GM23338 (cell line): ENCODE measurements around the gene ITPRIP. TPM values are rescaled to one million over a fixed set of nuclear protein-coding genes. Genes with fewer than 3 reads are reported as not detected.

ENCODE experiments used
- ATAC-seq: fragments of 200-7000 bp; cut with Tn5 transposase; 3 replicates; pipeline ENCODE4 v1.9.1; 2020
- DNase-seq: peaks from one replicate; pipeline ENCODE4 v3.0.0-alpha.2; 2015; ENCODE audit warnings: low spot score
- H2AFZ ChIP-seq: fragments of 200-600 bp; sonication (generic); 2 replicates; pipeline ENCODE4 v1.8.0; 2016; ENCODE audit warnings: antibody characterized with exemption, mild to moderate bottlenecking, moderate library complexity
- H3F3A ChIP-seq: fragments of 200-600 bp; sonication (generic); replicated peaks from 2 replicates; pipeline ENCODE4 v1.8.0; 2017; ENCODE audit warnings: antibody characterized with exemption, mixed run types, low read depth
- H3K27ac ChIP-seq: fragments of 200-600 bp; sonication (generic); 2 replicates; pipeline ENCODE4 v1.6.1; 2016; ENCODE audit warnings: low read depth
- H3K27me3 ChIP-seq: fragments of 200-600 bp; sonication (generic); 2 replicates; pipeline ENCODE4 v1.8.0; 2016; ENCODE audit warnings: mild to moderate bottlenecking, mixed run types, moderate library complexity; ENCODE audit not compliant: insufficient read depth
- H3K36me3 ChIP-seq: fragments of 200-600 bp; sonication (generic); 2 replicates; pipeline ENCODE4 v1.8.0; 2016; ENCODE audit warnings: mild to moderate bottlenecking; ENCODE audit not compliant: insufficient read depth
- H3K4me1 ChIP-seq: fragments of 200-600 bp; sonication (generic); 2 replicates; pipeline ENCODE4 v1.8.0; 2016; ENCODE audit warnings: mild to moderate bottlenecking, moderate library complexity; ENCODE audit not compliant: insufficient read depth
- H3K4me2 ChIP-seq: fragments of 200-600 bp; sonication (generic); 2 replicates; pipeline ENCODE4 v1.7.1; 2017; ENCODE audit warnings: mixed run types
- H3K4me3 ChIP-seq: fragments of 200-600 bp; sonication (generic); 2 replicates; pipeline ENCODE4 v1.6.1; 2016; ENCODE audit warnings: mixed run types
- H3K79me2 ChIP-seq: fragments of 200-600 bp; sonication (generic); replicated peaks from 2 replicates; pipeline ENCODE4 v1.8.0; 2017; ENCODE audit warnings: mild to moderate bottlenecking; ENCODE audit not compliant: insufficient read depth
- H3K9me2 ChIP-seq: fragments of 200-600 bp; sonication (generic); 2 replicates; pipeline ENCODE4 v1.8.0; 2017; ENCODE audit not compliant: insufficient read depth
- H4K20me1 ChIP-seq: fragments of 200-600 bp; sonication (generic); replicated peaks from 2 replicates; pipeline ENCODE4 v1.8.0; 2017; ENCODE audit warnings: mild to moderate bottlenecking; ENCODE audit not compliant: insufficient read depth
- H3K27ac Mint-ChIP-seq: 2 replicates; pipeline ENCODE4 v1.8.0; 2020; ENCODE audit warnings: inconsistent platforms, mild to moderate bottlenecking, moderate library complexity, mixed read lengths
- H3K27me3 Mint-ChIP-seq: 3 replicates; pipeline ENCODE4 v1.8.0; 2022; ENCODE audit warnings: low read depth, mild to moderate bottlenecking, moderate library complexity, mixed read lengths, inconsistent platforms; ENCODE audit not compliant: insufficient read depth, poor library complexity
- H3K36me3 Mint-ChIP-seq: 3 replicates; pipeline ENCODE4 v1.8.0; 2021; ENCODE audit warnings: low read depth, mild to moderate bottlenecking, inconsistent platforms, moderate library complexity, mixed read lengths
- H3K4me1 Mint-ChIP-seq: 3 replicates; pipeline ENCODE4 v1.8.0; 2020; ENCODE audit warnings: mild to moderate bottlenecking, inconsistent platforms, mixed read lengths
- H3K4me3 Mint-ChIP-seq: 3 replicates; pipeline ENCODE4 v1.8.0; 2021; ENCODE audit warnings: moderate library complexity, mild to moderate bottlenecking, inconsistent platforms, mixed read lengths
- H3K9me3 Mint-ChIP-seq: 3 replicates; pipeline ENCODE4 v1.8.0; 2020; ENCODE audit warnings: moderate library complexity, mild to moderate bottlenecking, inconsistent platforms, mixed read lengths
- CREB1 ChIP-seq: fragments of 250-450 bp; sonication (Bioruptor Pico); IDR thresholded peaks from 2 replicates; pipeline ENCODE4 v1.5.0; 2020; ENCODE audit warnings: low read depth, mild to moderate bottlenecking, moderate library complexity
- EZH2 ChIP-seq: fragments of 200-600 bp; sonication (generic); IDR thresholded peaks from one replicate; pipeline ENCODE4 v1.8.0; 2017; ENCODE audit warnings: antibody characterized with exemption, mild to moderate bottlenecking, low read depth; ENCODE audit not compliant: unreplicated experiment
- EZH2phosphoT487 ChIP-seq: fragments of 200-600 bp; sonication (generic); IDR thresholded peaks from one replicate; pipeline ENCODE4 v1.8.1; 2018; ENCODE audit warnings: antibody characterized with exemption; ENCODE audit not compliant: unreplicated experiment
- JUNB ChIP-seq: IDR thresholded peaks from one replicate; pipeline ENCODE4 v1.6.1; 2016; ENCODE audit warnings: antibody characterized with exemption; ENCODE audit not compliant: unreplicated experiment
- NANOG ChIP-seq: IDR thresholded peaks from 2 replicates; pipeline ENCODE4 v1.6.1; 2016; ENCODE audit warnings: antibody characterized with exemption, borderline replicate concordance
- POLR2AphosphoS5 ChIP-seq: IDR thresholded peaks from 2 replicates; pipeline ENCODE4 v1.6.1; 2016; ENCODE audit warnings: antibody characterized with exemption, low read depth
- STAT1 ChIP-seq: IDR thresholded peaks from one replicate; pipeline ENCODE4 v1.6.1; 2016; ENCODE audit warnings: antibody characterized with exemption; ENCODE audit not compliant: unreplicated experiment
- ZNF114 ChIP-seq: fragments of 250-450 bp; sonication (Bioruptor Pico); IDR thresholded peaks from 2 replicates; pipeline ENCODE4 v1.5.0; 2020; ENCODE audit warnings: mild to moderate bottlenecking, moderate library complexity
- ZNF331 ChIP-seq: fragments of 250-450 bp; sonication (Bioruptor Pico); IDR thresholded peaks from 2 replicates; pipeline ENCODE4 v1.5.0; 2020; ENCODE audit warnings: low read depth, mild to moderate bottlenecking, moderate library complexity
- polyA plus RNA-seq: library from polyadenylated mRNA; unstranded; fragments of >200 nt; fragmentation: Nextera tagmentation; extraction: Ambion mirVana; gene quantifications from 2 replicates; pipeline ENCODE4 v1.2.1, GENCODE V29; 2016
- total RNA-seq: library from RNA; depleted of rRNA; stranded (reverse); fragments of >200 nt; shearing (Covaris generic); gene quantifications from 2 replicates; pipeline ENCODE4 v1.2.3, GENCODE V29; 2014
- TF ChIP-seq, protein P1 (sequence below): fragments of 250-450 bp; sonication (Bioruptor Pico); IDR thresholded peaks from 2 replicates; pipeline ENCODE4 v1.5.0; 2020; ENCODE audit warnings: mild to moderate bottlenecking, moderate library complexity
- TF ChIP-seq, protein P2 (sequence below): IDR thresholded peaks from 2 replicates; pipeline ENCODE4 v1.6.1; 2016; ENCODE audit warnings: antibody characterized with exemption
- TF ChIP-seq, protein P3 (sequence below): IDR thresholded peaks from one replicate; pipeline ENCODE4 v1.6.1; 2018; ENCODE audit warnings: antibody characterized with exemption; ENCODE audit not compliant: unreplicated experiment

ITPRIP gene
- total and polyA plus RNA-seq, 2 experiments from 2014 or later = 6.9 to 15.2 TPM

DNA sequence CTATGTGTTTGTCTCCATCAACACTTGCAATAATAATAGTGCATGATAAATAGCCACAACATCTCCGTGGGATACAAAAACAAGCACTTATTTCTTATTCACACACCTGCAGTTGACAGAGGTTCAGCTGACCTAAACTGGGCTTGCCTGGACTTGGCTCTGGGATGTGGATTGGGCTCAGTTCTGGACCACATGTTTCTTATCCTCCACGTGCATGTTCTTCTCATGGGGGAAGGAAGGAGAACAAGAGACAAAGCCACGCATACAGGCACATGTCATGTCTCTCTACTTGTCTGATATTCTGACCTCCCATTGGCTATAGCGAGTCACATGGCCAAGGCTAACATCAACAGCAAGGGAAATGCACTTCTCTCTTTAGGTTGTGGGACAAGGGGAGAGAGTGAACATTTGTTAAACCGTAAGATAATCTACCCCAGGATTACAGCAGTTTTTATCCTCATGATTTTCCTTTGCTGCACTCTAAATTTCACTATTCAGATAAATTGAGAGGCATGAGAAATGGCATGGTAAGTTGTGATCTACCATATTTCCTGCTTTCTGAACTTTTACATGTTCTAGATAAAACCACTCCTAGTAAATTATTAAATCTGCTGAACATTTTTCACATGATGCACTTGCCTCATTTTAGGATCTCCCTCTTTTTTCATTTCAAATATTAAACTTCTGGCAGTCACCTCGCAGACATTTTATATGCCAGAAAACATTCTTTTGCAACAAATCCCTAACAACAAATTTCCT, 49.0 kb upstream of the ITPRIP start (continued):
- TF ChIP-seq, protein P1, sequence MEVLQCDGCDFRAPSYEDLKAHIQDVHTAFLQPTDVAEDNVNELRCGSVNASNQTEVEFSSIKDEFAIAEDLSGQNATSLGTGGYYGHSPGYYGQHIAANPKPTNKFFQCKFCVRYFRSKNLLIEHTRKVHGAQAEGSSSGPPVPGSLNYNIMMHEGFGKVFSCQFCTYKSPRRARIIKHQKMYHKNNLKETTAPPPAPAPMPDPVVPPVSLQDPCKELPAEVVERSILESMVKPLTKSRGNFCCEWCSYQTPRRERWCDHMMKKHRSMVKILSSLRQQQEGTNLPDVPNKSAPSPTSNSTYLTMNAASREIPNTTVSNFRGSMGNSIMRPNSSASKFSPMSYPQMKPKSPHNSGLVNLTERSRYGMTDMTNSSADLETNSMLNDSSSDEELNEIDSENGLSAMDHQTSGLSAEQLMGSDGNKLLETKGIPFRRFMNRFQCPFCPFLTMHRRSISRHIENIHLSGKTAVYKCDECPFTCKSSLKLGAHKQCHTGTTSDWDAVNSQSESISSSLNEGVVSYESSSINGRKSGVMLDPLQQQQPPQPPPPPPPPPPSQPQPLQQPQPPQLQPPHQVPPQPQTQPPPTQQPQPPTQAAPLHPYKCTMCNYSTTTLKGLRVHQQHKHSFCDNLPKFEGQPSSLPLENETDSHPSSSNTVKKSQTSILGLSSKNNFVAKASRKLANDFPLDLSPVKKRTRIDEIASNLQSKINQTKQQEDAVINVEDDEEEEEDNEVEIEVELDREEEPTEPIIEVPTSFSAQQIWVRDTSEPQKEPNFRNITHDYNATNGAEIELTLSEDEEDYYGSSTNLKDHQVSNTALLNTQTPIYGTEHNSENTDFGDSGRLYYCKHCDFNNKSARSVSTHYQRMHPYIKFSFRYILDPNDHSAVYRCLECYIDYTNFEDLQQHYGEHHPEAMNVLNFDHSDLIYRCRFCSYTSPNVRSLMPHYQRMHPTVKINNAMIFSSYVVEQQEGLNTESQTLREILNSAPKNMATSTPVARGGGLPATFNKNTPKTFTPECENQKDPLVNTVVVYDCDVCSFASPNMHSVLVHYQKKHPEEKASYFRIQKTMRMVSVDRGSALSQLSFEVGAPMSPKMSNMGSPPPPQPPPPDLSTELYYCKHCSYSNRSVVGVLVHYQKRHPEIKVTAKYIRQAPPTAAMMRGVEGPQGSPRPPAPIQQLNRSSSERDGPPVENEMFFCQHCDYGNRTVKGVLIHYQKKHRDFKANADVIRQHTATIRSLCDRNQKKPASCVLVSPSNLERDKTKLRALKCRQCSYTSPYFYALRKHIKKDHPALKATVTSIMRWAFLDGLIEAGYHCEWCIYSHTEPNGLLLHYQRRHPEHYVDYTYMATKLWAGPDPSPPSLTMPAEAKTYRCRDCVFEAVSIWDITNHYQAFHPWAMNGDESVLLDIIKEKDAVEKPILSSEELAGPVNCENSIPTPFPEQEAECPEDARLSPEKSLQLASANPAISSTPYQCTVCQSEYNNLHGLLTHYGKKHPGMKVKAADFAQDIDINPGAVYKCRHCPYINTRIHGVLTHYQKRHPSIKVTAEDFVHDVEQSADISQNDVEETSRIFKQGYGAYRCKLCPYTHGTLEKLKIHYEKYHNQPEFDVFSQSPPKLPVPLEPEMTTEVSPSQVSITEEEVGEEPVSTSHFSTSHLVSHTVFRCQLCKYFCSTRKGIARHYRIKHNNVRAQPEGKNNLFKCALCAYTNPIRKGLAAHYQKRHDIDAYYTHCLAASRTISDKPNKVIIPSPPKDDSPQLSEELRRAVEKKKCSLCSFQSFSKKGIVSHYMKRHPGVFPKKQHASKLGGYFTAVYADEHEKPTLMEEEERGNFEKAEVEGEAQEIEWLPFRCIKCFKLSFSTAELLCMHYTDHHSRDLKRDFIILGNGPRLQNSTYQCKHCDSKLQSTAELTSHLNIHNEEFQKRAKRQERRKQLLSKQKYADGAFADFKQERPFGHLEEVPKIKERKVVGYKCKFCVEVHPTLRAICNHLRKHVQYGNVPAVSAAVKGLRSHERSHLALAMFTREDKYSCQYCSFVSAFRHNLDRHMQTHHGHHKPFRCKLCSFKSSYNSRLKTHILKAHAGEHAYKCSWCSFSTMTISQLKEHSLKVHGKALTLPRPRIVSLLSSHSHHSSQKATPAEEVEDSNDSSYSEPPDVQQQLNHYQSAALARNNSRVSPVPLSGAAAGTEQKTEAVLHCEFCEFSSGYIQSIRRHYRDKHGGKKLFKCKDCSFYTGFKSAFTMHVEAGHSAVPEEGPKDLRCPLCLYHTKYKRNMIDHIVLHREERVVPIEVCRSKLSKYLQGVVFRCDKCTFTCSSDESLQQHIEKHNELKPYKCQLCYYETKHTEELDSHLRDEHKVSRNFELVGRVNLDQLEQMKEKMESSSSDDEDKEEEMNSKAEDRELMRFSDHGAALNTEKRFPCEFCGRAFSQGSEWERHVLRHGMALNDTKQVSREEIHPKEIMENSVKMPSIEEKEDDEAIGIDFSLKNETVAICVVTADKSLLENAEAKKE = no peak

DNA sequence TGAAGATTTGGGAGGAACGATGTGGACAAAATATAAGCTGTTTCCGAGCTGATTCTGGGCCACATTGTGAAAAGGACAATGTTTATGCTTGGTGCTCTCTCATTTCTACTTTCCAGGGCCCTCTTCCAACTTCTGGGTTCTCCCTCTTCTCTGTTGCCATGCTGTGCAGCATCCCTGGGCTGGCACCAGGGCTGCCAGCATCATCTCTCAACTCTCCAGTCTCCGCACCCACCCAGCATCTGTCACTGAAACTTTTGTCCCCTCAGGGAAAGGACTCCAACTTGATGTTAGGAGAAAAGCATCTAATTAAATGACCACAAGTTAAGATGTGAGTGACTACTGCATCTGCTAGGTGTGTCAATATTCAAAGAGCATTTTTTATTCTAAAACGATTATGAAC, 42.1 kb upstream of the ITPRIP start:
- Histone ChIP-seq H3K36me3 (no peaks in the 10 kb centered on the region), H3K4me1 (peaks cover 10% of the 10 kb centered on the region; the same call in 1 of the 2 replicates), H3K27me3 (no peaks in the 10 kb centered on the region), H3K9me2 (peaks cover 5% of the 10 kb centered on the region; the same call in 1 of the 2 replicates), H3F3A (no peaks in the 10 kb centered on the region), H3K4me2 (no peak overlapping the region), H3K79me2 (no peaks in the 10 kb centered on the region), H2AFZ (no peak overlapping the region), H3K27ac (no peak overlapping the region), H4K20me1 (no peaks in the 10 kb centered on the region), H3K4me3 (no peak overlapping the region)
- ATAC-seq = no peak
- Mint-ChIP-seq H3K4me3 (no peak overlapping the region), H3K27ac (no peak overlapping the region), H3K9me3 (no peaks in the 10 kb centered on the region), H3K27me3 (no peaks in the 10 kb centered on the region), H3K36me3 (no peaks in the 10 kb centered on the region), H3K4me1 (peaks cover 23% of the 10 kb centered on the region)
- DNase-seq = no peak
- TF ChIP-seq ZNF331 (no peak), EZH2phosphoT487 (no peak), ZNF114 (CRISPR knock-in tag) (no peak), JUNB (no peak), EZH2 (no peak), NANOG (no peak), STAT1 (no peak), CREB1 (CRISPR knock-in tag) (no peak), POLR2AphosphoS5 (no peak)
- TF ChIP-seq, protein P2, sequence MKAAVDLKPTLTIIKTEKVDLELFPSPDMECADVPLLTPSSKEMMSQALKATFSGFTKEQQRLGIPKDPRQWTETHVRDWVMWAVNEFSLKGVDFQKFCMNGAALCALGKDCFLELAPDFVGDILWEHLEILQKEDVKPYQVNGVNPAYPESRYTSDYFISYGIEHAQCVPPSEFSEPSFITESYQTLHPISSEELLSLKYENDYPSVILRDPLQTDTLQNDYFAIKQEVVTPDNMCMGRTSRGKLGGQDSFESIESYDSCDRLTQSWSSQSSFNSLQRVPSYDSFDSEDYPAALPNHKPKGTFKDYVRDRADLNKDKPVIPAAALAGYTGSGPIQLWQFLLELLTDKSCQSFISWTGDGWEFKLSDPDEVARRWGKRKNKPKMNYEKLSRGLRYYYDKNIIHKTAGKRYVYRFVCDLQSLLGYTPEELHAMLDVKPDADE = no peak
- TF ChIP-seq, protein P3, sequence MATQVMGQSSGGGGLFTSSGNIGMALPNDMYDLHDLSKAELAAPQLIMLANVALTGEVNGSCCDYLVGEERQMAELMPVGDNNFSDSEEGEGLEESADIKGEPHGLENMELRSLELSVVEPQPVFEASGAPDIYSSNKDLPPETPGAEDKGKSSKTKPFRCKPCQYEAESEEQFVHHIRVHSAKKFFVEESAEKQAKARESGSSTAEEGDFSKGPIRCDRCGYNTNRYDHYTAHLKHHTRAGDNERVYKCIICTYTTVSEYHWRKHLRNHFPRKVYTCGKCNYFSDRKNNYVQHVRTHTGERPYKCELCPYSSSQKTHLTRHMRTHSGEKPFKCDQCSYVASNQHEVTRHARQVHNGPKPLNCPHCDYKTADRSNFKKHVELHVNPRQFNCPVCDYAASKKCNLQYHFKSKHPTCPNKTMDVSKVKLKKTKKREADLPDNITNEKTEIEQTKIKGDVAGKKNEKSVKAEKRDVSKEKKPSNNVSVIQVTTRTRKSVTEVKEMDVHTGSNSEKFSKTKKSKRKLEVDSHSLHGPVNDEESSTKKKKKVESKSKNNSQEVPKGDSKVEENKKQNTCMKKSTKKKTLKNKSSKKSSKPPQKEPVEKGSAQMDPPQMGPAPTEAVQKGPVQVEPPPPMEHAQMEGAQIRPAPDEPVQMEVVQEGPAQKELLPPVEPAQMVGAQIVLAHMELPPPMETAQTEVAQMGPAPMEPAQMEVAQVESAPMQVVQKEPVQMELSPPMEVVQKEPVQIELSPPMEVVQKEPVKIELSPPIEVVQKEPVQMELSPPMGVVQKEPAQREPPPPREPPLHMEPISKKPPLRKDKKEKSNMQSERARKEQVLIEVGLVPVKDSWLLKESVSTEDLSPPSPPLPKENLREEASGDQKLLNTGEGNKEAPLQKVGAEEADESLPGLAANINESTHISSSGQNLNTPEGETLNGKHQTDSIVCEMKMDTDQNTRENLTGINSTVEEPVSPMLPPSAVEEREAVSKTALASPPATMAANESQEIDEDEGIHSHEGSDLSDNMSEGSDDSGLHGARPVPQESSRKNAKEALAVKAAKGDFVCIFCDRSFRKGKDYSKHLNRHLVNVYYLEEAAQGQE = no peak
